ENCODE data around the gene POU6F1.

The POU6F1 gene

DNA sequence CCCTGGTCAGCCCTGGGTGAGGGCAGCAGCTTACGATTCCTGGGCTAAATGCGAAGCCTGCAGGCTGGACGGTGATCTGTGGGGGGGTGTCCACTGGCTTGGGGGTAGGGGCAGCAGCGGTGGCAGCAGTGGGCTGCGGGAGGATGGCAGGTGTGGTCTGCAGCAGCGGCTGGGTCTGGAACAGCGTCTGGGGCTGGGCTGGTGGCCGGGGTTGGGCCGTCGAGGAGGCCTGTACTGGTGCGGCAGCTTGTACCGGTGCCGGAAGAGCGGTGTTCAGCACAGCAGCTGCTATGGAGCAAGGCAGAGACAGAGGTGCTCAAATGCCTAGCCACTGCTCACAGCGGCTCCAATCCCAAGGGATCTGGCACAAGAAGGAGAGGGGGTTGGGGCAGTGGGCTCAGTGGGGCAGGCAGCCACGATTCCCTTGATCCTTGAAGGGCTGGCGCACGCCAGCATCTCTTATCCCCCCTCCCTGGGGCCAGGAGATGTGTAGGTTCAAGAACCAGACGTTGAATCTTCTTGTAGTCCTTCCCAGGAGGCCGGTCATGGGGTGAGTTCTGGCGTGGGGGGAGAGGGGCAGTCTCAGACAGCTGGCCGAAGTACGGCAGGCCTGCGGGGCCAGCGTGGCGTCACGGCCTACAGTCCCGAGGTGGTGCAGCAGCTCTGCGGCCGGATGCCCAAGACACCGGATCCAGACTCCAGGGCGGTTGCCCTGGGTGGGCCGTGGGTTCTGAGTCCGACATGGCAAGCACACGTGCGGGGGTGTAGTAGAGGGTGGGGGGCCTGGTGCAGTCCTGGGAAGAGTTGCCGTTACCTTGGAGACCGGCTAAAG lies 19.9 kb downstream of the POU6F1 start:
- no peak for DNase-seq (ENCODE audit: low spot score)

GRCh38 chr12:51196547-51196946 lies 21.3 kb downstream of the POU6F1 start:
- DNase-seq (ENCODE audit: low spot score), result no peak

- no peak for DNase-seq (ENCODE audit: low spot score)
Observed at GRCh38 chr12:51195841-51196240, 22.0 kb downstream of the POU6F1 start.

DNA sequence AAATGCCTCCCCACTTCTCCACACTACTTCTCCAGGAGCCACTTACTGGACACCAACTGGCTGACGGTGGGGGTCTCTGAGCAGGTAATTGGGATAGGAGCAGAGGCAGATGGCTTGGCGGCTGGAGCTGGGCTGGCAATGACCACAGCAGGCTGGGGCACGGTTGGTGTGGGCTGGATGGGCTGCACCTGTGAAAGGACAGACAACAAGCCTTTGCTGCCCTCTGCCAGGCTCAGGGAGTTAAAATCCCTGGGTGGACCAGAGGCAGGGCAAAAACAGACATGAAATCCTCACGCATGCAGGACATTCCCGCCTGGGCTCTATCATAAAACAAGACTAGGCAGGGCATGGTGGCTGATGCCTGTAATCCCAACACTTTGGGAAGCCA lies 25.6 kb downstream of the POU6F1 start:
- no peak for DNase-seq (ENCODE audit: low spot score)

DNA sequence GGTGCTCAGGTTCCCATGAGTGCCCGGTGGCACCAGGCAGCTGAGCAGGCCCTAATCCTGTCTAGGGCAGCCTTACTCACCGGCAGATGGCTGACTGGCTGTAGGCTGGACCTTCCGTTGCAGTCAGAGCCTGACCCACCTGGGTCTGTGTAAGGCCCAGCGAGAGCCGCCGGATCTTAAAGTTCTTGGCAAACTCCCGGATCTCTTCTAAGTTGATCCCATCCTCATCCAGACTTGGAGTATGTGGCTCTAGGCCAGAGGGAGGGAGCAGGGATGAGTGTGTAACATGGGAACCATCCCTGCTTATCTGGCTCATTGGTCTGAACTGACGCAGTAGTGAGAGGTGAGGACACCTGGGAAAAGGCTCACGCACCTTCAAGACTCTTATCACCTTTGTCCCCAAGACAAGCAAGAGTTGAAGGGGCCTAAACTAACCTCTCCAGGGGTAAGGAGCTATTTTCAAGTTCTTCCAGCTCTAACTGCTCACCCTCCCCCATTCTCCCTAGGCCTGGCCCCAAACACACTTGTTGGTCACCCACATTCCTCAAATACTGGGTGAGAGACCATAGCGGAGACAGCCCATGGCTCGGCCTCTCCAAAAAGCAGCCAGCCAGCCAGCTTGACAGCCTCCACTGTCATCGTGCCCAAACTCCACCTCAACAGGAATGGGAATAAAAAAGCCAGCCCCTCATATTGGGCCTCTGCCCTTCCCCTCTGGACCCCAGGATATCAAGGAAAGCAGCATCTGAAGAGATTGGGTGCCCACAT lies 26.2 kb downstream of the POU6F1 start:
- no peak for DNase-seq (ENCODE audit: low spot score)

DNA sequence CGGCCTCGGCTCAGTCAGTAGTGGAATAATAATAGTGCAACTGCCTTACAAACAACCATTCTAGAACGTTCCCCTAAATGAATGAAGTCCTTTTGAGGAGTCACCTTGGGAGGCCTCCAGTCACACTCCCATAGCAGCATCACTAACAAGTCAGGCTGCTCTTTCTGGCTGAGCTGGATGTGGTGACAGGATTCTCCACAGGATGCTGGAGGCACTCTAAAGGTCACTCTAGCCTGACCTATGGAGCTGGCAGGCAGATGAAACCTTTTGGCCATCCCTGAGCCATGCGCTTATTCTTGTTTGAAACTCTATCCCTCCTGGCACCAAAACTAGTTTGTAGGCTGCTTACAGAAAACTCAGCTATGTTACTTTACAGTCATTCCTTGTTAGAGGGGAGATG lies 27.0 kb downstream of the POU6F1 start:
- DNase-seq (ENCODE audit: low spot score), result no peak

- no peak for DNase-seq (ENCODE audit: low spot score)
Observed at GRCh38 chr12:51189790-51190355, 28.0 kb downstream of the POU6F1 start.

DNA sequence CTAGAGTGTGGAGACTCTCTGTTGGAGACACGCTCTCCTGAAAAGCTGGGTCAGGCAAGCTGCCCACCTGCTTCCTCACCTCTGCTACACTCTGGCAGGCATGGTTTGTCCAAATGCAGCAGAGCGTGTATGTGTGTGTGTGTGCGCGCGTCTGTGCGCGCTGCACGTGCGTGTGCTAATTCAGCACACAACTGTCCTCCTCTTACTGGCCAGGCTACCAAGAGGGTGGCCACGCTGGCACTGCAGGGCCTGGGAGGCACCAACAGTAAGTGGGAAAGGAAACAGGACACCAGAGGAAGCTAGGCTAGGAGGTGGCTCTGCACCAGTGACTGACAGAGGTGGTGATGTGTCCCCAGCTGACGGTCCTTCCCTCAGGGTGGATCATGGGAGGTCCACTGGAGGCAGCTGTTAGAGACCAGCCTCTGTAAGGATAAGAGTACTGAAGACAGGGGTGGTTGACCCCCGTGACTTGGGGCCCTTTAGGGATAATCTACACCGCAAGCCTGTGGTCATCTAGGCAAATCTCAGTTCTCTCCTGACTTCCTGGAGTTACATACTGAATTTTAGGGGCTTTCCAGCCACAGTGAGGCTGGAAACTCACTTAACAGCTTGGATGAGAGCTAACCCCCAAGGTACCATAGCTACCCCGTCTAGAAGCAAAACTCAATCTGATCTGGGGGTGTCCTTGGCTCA lies 29.4 kb downstream of the POU6F1 start:
- no peak for DNase-seq (ENCODE audit: low spot score)

DNA sequence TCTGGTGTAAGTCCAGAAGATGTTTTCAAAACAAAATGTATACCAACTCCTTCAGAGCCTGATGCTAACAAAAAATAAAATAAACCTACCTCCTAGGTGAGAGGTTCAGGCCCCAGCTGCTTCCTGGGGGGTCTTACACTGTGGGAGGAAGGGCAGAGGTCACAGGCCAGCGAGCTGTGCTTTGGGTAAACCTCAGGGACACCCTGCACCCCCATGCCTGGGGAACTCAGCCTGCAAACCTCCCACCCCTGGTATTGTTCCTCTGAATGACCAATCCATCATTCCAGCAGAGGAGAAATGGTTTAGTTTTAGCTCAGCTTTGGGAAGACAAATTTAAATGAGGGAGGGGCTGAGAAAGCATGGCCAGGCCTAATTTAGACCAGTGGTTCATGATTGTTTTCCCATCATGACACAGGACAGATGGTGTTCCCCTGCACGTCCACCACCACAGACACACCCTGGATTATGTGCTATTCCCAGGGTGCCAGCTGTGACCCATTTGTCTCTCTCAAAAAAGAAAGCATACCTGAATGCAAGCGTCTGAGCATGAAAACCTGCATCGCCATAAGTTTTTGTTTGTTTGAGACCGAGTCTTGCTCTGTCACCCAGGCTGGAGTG lies 30.4 kb downstream of the POU6F1 start:
- DNase-seq (ENCODE audit: low spot score), result no peak

GRCh38 chr12:51186465-51187085 lies 31.3 kb downstream of the POU6F1 start:
- DNase-seq (ENCODE audit: low spot score), result no peak

GRCh38 chr12:51185171-51185717 lies 32.6 kb downstream of the POU6F1 start:
- no peak for DNase-seq (ENCODE audit: low spot score)

DNA sequence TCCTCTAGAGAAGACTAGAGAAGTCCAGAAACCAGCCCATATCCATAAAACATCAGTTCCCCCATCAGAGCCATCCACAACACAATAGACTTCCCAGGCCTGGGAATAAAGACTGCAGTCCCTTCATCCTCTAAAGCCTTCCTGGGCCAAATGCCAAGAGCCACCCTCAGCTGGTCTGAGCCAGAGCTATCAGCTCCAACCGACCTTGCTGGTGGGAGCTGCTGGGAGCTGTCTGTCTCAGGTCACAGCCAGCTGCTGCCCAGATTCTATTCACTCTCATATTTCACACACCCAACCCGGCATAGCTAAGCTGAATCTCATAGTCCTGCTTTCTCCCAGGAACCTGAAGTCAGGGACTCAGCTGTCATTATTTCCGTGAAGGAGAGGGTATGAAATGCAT lies 34.0 kb downstream of the POU6F1 start:
- DNase-seq (ENCODE audit: low spot score), result peak; percentile 23

- peak; percentile 1 for DNase-seq (ENCODE audit: low spot score)
Observed at GRCh38 chr12:51183349-51183748, 34.5 kb downstream of the POU6F1 start.

GRCh38 chr12:51181558-51181957 lies 36.3 kb downstream of the POU6F1 start:
- peak; percentile 1 for DNase-seq (ENCODE audit: low spot score)

GRCh38 chr12:51177897-51178296 lies 40.0 kb downstream of the POU6F1 start:
- no peak for DNase-seq (ENCODE audit: low spot score)

- no peak for DNase-seq (ENCODE audit: low spot score)
Observed at GRCh38 chr12:51174501-51174900, 43.4 kb downstream of the POU6F1 start.

DNA sequence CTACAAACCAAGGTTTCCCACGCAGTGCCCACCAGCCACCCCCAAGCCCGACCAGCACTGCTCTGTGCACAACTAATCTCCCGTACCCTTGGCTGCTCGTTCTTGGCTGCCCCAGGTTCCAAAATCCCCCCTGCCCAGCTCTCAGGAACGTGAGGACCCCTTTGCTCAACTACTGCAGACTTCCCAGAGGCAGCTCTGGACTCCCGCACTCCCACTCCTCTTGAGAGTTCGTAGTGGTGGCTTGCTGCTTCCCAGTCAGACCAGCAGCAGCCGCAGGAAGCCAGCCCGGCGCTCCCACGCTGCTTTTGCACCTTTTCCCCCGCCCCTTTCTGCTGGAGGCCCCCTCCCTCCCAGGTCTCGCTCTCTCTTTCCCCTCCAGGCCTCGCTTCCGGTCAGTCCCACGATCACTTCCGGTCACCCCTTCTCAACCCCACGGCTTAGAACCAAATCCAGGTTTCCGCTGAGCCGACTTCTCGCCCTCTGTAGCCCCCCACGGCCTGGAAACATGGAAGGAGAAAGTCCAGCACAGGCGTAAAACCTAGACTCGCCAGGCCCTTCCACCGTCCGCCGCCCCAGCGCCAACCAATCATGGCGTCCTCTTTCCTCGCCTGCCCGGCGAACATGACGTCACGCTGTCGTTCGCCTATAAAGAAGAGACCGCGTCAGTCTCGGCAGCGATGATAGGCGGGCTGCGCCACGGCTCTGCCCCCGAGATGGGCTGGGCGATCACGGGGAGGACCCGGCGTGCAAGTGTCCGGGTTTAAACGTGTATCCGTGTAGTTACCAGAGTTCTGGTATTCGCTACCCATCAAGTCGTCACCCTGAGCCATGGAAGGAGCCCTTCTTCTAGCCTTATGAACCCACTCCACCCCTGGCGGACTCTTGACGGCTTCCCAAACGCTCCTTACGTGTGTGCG lies 45.1 kb downstream of the POU6F1 start, which contains the start of gene TFCP2:
Gene TFCP2 (minus strand): TSS at position 621 of the 917 bp plus-strand sequence. CDS start 713 bp downstream, outside the sequence.
- DNase-seq (ENCODE audit: low spot score), result peak; percentile 97

GRCh38 chr12:51171884-51172514 lies 45.9 kb downstream of the POU6F1 start:
- DNase-seq (ENCODE audit: low spot score), result no peak

- no peak for DNase-seq (ENCODE audit: low spot score)
Observed at GRCh38 chr12:51163795-51164194, 54.1 kb downstream of the POU6F1 start.

Data from hepatic stellate cell (primary cell).